Muscle layer of colon (tissue), 2 donors: ENCODE results near the gene ADARB1.

Experiments used
- H3K27ac ChIP-seq: one replicate; pipeline ENCODE4 v1.7.0; 2013; ENCODE audit warnings: low read depth, mild to moderate bottlenecking, low read length, moderate library complexity
- H3K27me3 ChIP-seq, 2 donors: one replicate each; pipeline ENCODE4 v1.7.0; 2013; ENCODE audit warnings: low read length in 2 of 2, mild to moderate bottlenecking in 2 of 2; ENCODE audit not compliant: insufficient read depth in 2 of 2, control insufficient read depth in 1 of 2
- H3K36me3 ChIP-seq: one replicate; pipeline ENCODE4 v1.7.0; 2013; ENCODE audit warnings: mild to moderate bottlenecking, low read length; ENCODE audit not compliant: insufficient read depth
- H3K4me1 ChIP-seq: one replicate; pipeline ENCODE4 v1.7.0; 2013; ENCODE audit warnings: mild to moderate bottlenecking, low read length; ENCODE audit not compliant: insufficient read depth
- H3K4me3 ChIP-seq, 2 donors: one replicate each; pipeline ENCODE4 v1.7.0; 2013; ENCODE audit warnings: low read length in 2 of 2, low read depth in 1 of 2, mild to moderate bottlenecking in 1 of 2, moderate library complexity in 1 of 2
- H3K9ac ChIP-seq: one replicate; pipeline ENCODE4 v1.7.0; 2013; ENCODE audit warnings: low read length
- H3K9me3 ChIP-seq: one replicate; pipeline ENCODE4 v1.7.0; 2013; ENCODE audit warnings: mild to moderate bottlenecking, low read length
- donor health status: abdominal sarcoma.
- donor health status: Adenocarcinoma of cecum.

Gene ADARB1

GRCh38 chr21:45259206-45259840 lies 184.9 kb downstream of the ADARB1 start:
- Histone ChIP-seq H3K4me3 (no peak overlapping the region), H3K27ac (no peak overlapping the region), H3K36me3 (peaks cover 14% of the 10 kb centered on the region), H3K27me3 (peaks cover 0 to 26% of the 10 kb centered on the region in 2 donors), H3K9ac (no peak overlapping the region), H3K9me3 (no peaks in the 10 kb centered on the region), H3K4me1 (no peaks in the 10 kb centered on the region)

DNA sequence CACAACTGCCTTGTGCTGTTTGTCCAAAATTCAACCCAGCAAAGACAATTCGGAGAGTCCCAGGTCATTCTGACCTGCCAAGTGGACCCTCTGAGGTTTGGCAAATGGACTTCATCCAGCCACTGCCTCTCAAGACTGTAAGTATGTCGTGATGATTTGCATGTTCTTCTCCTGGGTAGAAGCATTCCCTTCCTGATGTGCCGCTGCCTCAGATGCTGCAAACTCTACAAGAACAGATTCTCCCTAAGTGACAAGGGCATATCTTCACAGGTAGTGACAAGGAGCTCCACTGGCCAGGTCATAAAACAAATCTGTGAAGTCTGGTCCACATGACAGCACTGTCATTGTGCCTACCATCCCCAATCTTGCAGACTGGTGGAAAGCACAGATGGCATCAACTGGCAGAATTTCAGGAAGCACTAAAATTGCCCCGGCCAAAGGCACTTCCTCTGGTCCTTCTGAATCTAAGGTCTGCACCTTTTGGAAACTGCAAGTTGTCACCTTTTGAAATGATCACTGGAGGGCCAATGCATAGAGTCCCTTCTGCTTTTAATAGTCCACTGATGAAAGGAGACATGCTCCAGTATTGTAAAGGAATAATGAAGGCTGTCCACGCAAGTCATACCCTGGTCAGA lies 185.9 kb downstream of the ADARB1 start:
- H3K27ac ChIP-seq: no peak overlapping the region
- H3K27me3 ChIP-seq: peaks cover 0 to 26% of the 10 kb centered on the region in 2 donors
- peaks cover 21% of the 10 kb centered on the region for H3K36me3 ChIP-seq
- no peak overlapping the region for H3K9ac ChIP-seq
- H3K4me3 ChIP-seq: no peak overlapping the region
- H3K9me3 ChIP-seq: no peaks in the 10 kb centered on the region
- no peaks in the 10 kb centered on the region for H3K4me1 ChIP-seq

DNA sequence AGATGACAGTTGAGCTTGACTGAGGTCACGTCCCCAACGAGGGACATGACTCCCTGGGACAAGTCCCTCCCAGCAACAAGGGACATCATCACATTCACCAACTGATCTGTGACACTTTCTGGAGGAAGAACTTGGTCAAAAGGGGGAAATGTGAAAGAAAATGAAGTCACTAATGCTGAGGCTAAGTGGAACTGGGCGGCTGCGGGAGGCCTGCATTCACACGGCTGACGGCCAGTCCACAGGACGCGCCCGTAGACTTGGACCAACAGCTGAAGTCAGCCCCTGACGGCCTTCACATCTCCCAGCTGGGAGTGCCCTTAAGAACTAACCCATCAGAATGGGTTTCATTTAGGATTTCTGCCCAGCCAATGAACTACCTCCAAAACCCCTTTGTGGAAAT lies 186.7 kb downstream of the ADARB1 start:
- H3K9me3 ChIP-seq: no peaks in the 10 kb centered on the region
- no peak overlapping the region for H3K9ac ChIP-seq
- peaks cover 0 to 20% of the 10 kb centered on the region in 2 donors for H3K27me3 ChIP-seq
- H3K36me3 ChIP-seq: peaks cover 28% of the 10 kb centered on the region
- H3K4me1 ChIP-seq: no peaks in the 10 kb centered on the region
- no peak overlapping the region for H3K27ac ChIP-seq
- H3K4me3 ChIP-seq: no peak overlapping the region

- Histone ChIP-seq H3K4me3 (no peak overlapping the region), H3K27ac (no peak overlapping the region), H3K36me3 (peaks cover 37% of the 10 kb centered on the region), H3K27me3 (peaks cover 0 to 10% of the 10 kb centered on the region in 2 donors), H3K9ac (no peak overlapping the region), H3K9me3 (no peaks in the 10 kb centered on the region), H3K4me1 (no peaks in the 10 kb centered on the region)
Measured at GRCh38 chr21:45262041-45262581, 187.7 kb downstream of the ADARB1 start.

GRCh38 chr21:45262616-45263015 lies 188.2 kb downstream of the ADARB1 start:
- H3K4me3 ChIP-seq: no peak overlapping the region
- H3K27me3 ChIP-seq: peaks cover 0 to 5% of the 10 kb centered on the region in 2 donors
- H3K4me1 ChIP-seq: no peaks in the 10 kb centered on the region
- H3K9ac ChIP-seq: no peak overlapping the region
- H3K36me3 ChIP-seq: peaks cover 42% of the 10 kb centered on the region
- no peaks in the 10 kb centered on the region for H3K9me3 ChIP-seq
- no peak overlapping the region for H3K27ac ChIP-seq

GRCh38 chr21:45263534-45263933 lies 189.2 kb downstream of the ADARB1 start:
- no peak overlapping the region for H3K27ac ChIP-seq
- H3K9ac ChIP-seq: no peak overlapping the region
- no peak overlapping the region for H3K4me3 ChIP-seq
- H3K9me3 ChIP-seq: no peaks in the 10 kb centered on the region
- peaks cover 45% of the 10 kb centered on the region for H3K36me3 ChIP-seq
- H3K27me3 ChIP-seq: no peaks in the 10 kb centered on the region
- H3K4me1 ChIP-seq: no peaks in the 10 kb centered on the region

DNA sequence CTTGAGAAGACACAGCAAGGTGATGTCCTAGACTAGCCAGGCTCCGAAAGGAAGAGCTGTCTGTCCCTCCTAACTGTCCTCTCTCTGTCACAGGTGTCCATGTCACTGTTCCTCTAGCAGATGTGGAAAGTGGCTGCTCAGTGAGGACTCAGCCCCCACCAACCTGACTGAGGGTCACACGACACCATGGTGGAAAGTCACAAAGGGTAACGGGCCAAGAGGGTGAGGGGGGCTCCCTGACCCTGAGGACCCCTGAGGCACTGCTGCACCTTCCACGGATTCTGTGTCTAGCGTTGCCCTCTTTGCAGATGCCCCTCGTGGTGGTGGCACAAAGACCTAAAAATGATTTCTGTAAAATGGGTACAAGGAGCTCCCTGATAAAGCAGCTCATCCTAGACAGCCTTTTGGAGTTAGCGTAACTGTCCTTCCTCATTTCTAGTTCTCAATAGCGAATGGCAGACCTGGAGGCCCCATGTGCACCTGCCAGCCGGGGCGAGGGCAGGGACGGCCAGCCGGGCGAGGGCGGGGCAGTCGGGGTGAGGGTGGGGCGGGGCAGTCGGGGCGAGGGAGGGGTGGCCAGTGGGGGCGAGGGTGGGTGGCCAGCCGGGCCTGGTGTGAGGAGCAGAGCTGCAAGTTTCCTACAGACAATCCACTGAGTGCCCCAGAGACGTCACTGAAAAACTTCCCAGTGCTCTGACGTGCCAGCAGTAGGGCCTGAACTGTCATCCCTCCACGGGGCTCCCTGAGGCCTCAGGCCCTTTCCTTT lies 189.9 kb downstream of the ADARB1 start:
- Histone ChIP-seq H3K27me3 (no peaks in the 10 kb centered on the region), H3K9me3 (no peaks in the 10 kb centered on the region), H3K27ac (no peak overlapping the region), H3K4me3 (no peak overlapping the region), H3K36me3 (peaks cover 45% of the 10 kb centered on the region), H3K4me1 (no peaks in the 10 kb centered on the region), H3K9ac (no peak overlapping the region)

GRCh38 chr21:45264912-45265515 lies 190.6 kb downstream of the ADARB1 start:
- H3K36me3 ChIP-seq: peaks cover 48% of the 10 kb centered on the region

DNA sequence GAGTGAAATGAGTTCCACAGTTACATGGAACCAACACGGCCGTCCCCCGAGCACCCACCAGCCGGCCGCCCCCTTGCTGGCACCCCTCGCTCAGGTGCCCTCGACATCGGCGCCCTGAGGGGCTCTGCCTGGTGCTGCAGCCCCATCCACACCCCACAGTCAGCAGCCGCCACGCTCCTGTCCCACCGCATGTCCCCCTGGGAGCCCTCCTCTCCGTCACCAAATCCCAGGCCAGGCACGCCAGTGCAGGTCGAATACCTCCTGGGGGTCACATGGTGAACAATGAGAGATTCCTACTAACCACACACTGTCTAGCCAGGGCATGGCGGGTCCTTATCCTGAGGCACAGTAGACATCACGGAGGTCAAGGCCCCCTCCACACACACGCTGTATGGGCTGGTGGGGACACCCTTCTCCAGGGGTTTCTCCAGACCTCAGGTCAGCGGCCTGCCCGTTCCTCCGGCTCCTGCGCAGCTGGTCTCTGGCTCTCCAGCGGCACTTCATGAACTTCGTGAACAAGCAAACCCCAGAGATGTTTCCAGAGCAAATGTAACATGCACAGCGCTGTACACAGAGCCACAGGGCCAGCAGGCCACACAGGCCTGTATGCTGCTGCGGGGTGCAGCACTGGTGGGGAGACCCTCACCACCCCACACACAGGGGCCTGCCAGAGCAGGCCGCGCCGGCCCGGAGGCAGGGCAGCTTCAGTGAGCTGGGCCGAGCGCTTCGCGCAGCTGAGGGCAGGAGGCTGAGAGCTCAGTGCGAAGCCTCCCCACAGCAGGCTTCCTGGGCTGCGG lies 191.5 kb downstream of the ADARB1 start:
- no peaks in the 10 kb centered on the region for H3K4me1 ChIP-seq
- H3K27ac ChIP-seq: no peak overlapping the region
- H3K9ac ChIP-seq: no peak overlapping the region
- no peak overlapping the region for H3K4me3 ChIP-seq
- peaks cover 57% of the 10 kb centered on the region for H3K36me3 ChIP-seq
- no peaks in the 10 kb centered on the region for H3K27me3 ChIP-seq
- H3K9me3 ChIP-seq: no peaks in the 10 kb centered on the region

More at GRCh38 chr21:45264912-45265515, 190.6 kb downstream of the ADARB1 start:
- no peaks in the 10 kb centered on the region for H3K9me3 ChIP-seq
- H3K27me3 ChIP-seq: no peaks in the 10 kb centered on the region
- no peak overlapping the region for H3K9ac ChIP-seq
- no peak overlapping the region for H3K27ac ChIP-seq
- H3K4me1 ChIP-seq: no peaks in the 10 kb centered on the region
- H3K4me3 ChIP-seq: no peak overlapping the region

DNA sequence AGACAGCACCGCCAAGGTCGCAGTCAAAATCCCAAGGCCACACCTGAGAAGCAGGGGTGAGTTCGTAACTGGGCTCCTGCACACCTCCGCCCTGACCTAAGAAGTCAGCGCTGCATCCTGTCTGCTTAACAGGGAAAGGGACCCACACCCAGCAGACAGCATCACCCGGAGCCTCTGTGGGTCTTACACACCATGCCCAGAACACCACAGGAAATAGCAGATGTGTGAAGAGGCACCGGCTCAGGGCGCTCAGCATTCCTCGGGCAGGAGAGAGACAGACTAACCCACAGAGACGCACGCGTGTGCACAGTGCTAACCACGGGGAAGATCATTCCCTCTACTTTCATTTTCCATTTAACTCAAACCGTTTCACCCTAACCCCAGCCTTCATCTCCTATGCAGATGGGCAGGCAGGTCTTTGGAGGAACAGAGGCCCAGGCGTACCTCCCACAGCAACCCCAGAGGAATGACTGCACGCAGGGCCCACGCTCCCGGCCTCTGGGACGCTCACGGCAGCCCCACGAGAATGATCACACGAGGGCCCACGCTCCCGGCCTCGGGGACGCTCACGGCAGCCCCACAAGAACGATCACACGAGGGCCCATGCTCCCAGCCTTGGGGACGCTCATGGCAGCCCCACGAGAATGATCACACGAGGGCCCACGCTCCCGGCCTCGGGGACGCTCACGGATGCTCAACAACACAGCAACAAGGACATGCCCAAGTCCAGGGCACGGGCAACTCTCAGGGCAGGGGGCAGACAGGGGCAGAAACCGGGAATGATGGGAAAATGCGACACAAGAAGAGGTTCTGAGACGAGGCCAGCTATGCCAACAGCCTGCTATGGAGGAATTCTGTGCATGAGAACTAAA lies 192.4 kb downstream of the ADARB1 start:
- no peak overlapping the region for H3K9ac ChIP-seq
- H3K9me3 ChIP-seq: no peaks in the 10 kb centered on the region
- no peaks in the 10 kb centered on the region for H3K4me1 ChIP-seq
- no peaks in the 10 kb centered on the region for H3K27me3 ChIP-seq
- H3K36me3 ChIP-seq: peaks cover 64% of the 10 kb centered on the region
- H3K4me3 ChIP-seq: no peak overlapping the region
- H3K27ac ChIP-seq: no peak overlapping the region
